Psoas muscle (tissue), 8 donors: ENCODE measurements around the gene SCARB1. TPM values are rescaled to one million over a fixed set of nuclear protein-coding genes. Genes with fewer than 3 reads are reported as not detected.

ENCODE experiments used
- ATAC-seq, 4 donors: fragments of 200-7000 bp; cut with Tn5 transposase; one replicate each; pipeline ENCODE4 v1.9.1; 2020; ENCODE audit warnings: moderate library complexity in 3 of 4, mild to moderate bottlenecking in 2 of 4
- DNase-seq, 2 donors: peaks; one replicate each; pipeline ENCODE4 v3.0.0-alpha.2; 2020
- H3K27ac ChIP-seq: fragments of 200-600 bp; one replicate; pipeline ENCODE4 v1.8.0; 2022
- H3K27me3 ChIP-seq, 3 donors: fragments of 200-600 bp in 1 of 3; one replicate each; pipeline versions ENCODE4 v1.6.1 to v1.8.0; 2013 to 2022; ENCODE audit warnings: low read length in 2 of 3, mild to moderate bottlenecking in 2 of 3, moderate library complexity in 1 of 3; ENCODE audit not compliant: insufficient read depth in 3 of 3
- H3K36me3 ChIP-seq, 2 donors: fragments of 200-600 bp in 1 of 2; one replicate each; pipeline versions ENCODE4 v1.6.1 to v1.8.0; 2013 to 2022; ENCODE audit warnings: low read depth in 1 of 2, mild to moderate bottlenecking in 1 of 2, moderate library complexity in 1 of 2; ENCODE audit not compliant: insufficient read depth in 1 of 2
- H3K4me1 ChIP-seq: fragments of 200-600 bp; one replicate; pipeline ENCODE4 v1.8.0; 2022
- H3K4me3 ChIP-seq: fragments of 200-600 bp; one replicate; pipeline ENCODE4 v1.8.0; 2022; ENCODE audit warnings: mild to moderate bottlenecking
- H3K9me3 ChIP-seq: fragments of 200-600 bp; one replicate; pipeline ENCODE4 v1.8.0; 2022
- CTCF ChIP-seq: fragments of 200-600 bp; IDR thresholded peaks from one replicate; pipeline ENCODE4 v1.8.0; 2022; ENCODE audit warnings: antibody characterized with exemption
- WGBS, 3 donors: extraction: QIAGEN DNeasy Blood & Tissue Kit; methylation state at CpG; one replicate each; pipeline versions ENCODE4 v1.1.6 to v1.1.7; 2013; 5-methylcytosine and 5-hydroxymethylcytosine counted together
- intact Hi-C, 2 donors: fragments of 100-400 bp; cut with DNase I; formaldehyde crosslinking; loops; one replicate each; pipeline versions ENCODE4 v1.11.0 to v1.14.2; 2022
- polyA plus RNA-seq, 3 donors: library from polyadenylated mRNA; stranded (reverse); fragments of 200-250 nt; gene quantifications; one replicate each; pipeline ENCODE4 v1.2.3, GENCODE V29; 2013
- total RNA-seq, 4 donors: library from RNA; stranded (reverse); fragmentation: NEBNext Ultra II Directional in 2 of 4; extraction: Animal tissue kit (Norgen Biotek cat#: 25700) in 2 of 4; gene quantifications; one replicate each; pipeline versions ENCODE4 v1.2.1 to v1.2.4, GENCODE V29; 2021 to 2023
- donor health status: healthy with polysubstance abuse.
- donor health status: DM: no; HTN: no; CAD: no; lungs with moderate emphysema.
- donor health status: Bipolar disorder and iron deficiency.
- donor health status: healthy.
- donor health status: DM: yes; HTN: yes; CAD: no.
- donor health status: DM: no; HTN: no; CAD: no.
- donor health status: DM: no; HTN: no; CAD: no.
- donor health status: DM: yes; HTN: yes; CAD: no.

The SCARB1 gene
- total and polyA plus RNA-seq, 7 donors, result 5.7 to 19.6 (median 9.1) TPM

GRCh38 chr12:124749725-124750124, 113.9 kb downstream of the SCARB1 start:
- WGBS, 3 donors, result 88 to 93% (median 91%) methylated on average over 9 of the region's 9 CpGs
- TF ChIP-seq CTCF, result no peak
- Histone ChIP-seq H3K4me1 (peaks cover 33% of the 10 kb centered on the region), H3K27ac (no peak overlapping the region), H3K27me3 (no peaks in the 10 kb centered on the region), H3K9me3 (no peaks in the 10 kb centered on the region), H3K4me3 (no peak overlapping the region), H3K36me3 (no peaks in the 10 kb centered on the region)
- DNase-seq (no peak), ATAC-seq (no peak)
- intact Hi-C loops, result loop anchor here (5.0 kb wide), 2 partner anchors 67 to 232 kb away; no protein-coding TSS in a partner anchor

GRCh38 chr12:124747426-124748161, 116.1 kb downstream of the SCARB1 start:
- no peak for DNase-seq
- TF ChIP-seq CTCF, result no peak
- peak in 2 of 4 donors; percentile 9 to 19 for ATAC-seq
- 88 to 89% (median 88%) methylated on average over 15 of the region's 15 CpGs for WGBS, 3 donors
- Histone ChIP-seq H3K4me3 (no peak overlapping the region), H3K36me3 (no peaks in the 10 kb centered on the region), H3K27me3 (no peaks in the 10 kb centered on the region), H3K4me1 (peaks cover 23% of the 10 kb centered on the region), H3K27ac (peak overlapping the region; percentile 85), H3K9me3 (no peaks in the 10 kb centered on the region)
- intact Hi-C loops, result loop anchor here in 1 of 2 donors (5.0 kb wide), 1 partner anchor 65 kb away; no protein-coding TSS in a partner anchor

GRCh38 chr12:124746649-124747425, 116.8 kb downstream of the SCARB1 start:
- ATAC-seq, result no peak
- intact Hi-C loops, result loop anchor here in 1 of 2 donors (5.0 kb wide), 1 partner anchor 65 kb away; no protein-coding TSS in a partner anchor

GRCh38 chr12:124745891-124746570, 117.6 kb downstream of the SCARB1 start:
- intact Hi-C loops, result loop anchor here in 1 of 2 donors (5.0 kb wide), 1 partner anchor 64 kb away; no protein-coding TSS in a partner anchor
- TF ChIP-seq CTCF, result no peak
- 5 to 6% (median 6%) methylated on average over 23 to 25 of the region's 25 CpGs for WGBS, 3 donors
- no peaks in the 10 kb centered on the region for H3K9me3 ChIP-seq
- peak overlapping the region; percentile 21 for H3K4me3 ChIP-seq
- peak overlapping the region; percentile 85 for H3K27ac ChIP-seq
- peaks cover 25% of the 10 kb centered on the region for H3K4me1 ChIP-seq
- H3K27me3 ChIP-seq, result no peaks in the 10 kb centered on the region
- H3K36me3 ChIP-seq, result no peaks in the 10 kb centered on the region
- DNase-seq (peak; percentile 94 to 96), ATAC-seq (peak; percentile 89 to 94 (median 93))

More at GRCh38 chr12:124746649-124747425, 116.8 kb downstream of the SCARB1 start:
- DNase-seq, result no peak
- peak overlapping the region; percentile 85 for H3K27ac ChIP-seq
- H3K4me1 ChIP-seq, result peaks cover 23% of the 10 kb centered on the region
- WGBS, 3 donors, result 91 to 96% (median 92%) methylated on average over 10 of the region's 10 CpGs
- peak overlapping the region; percentile 21 for H3K4me3 ChIP-seq
- TF ChIP-seq CTCF, result no peak
- H3K27me3 ChIP-seq, result no peaks in the 10 kb centered on the region
- no peaks in the 10 kb centered on the region for H3K9me3 ChIP-seq
- H3K36me3 ChIP-seq, result no peaks in the 10 kb centered on the region
